ENCODE results near the gene PRDX2.

DNA sequence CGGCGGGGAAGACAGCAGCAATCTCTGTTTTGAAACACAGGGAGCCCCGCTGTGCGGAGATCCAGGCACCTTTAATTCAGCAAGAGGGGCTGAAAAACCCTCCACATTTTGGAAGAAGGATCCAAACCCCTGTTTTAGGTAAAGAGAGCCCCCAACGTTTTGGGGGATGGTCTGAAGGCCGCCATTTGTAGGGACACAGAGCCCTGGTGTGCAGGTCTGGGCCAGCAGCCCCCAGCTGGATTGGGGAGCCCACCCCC lies 22.8 kb downstream of the PRDX2 start:
- no peak for TF ChIP-seq TAF1 (IDR thresholded peaks at IDR 0.05; ENCODE audit: low read depth)
- TF ChIP-seq, protein P1, sequence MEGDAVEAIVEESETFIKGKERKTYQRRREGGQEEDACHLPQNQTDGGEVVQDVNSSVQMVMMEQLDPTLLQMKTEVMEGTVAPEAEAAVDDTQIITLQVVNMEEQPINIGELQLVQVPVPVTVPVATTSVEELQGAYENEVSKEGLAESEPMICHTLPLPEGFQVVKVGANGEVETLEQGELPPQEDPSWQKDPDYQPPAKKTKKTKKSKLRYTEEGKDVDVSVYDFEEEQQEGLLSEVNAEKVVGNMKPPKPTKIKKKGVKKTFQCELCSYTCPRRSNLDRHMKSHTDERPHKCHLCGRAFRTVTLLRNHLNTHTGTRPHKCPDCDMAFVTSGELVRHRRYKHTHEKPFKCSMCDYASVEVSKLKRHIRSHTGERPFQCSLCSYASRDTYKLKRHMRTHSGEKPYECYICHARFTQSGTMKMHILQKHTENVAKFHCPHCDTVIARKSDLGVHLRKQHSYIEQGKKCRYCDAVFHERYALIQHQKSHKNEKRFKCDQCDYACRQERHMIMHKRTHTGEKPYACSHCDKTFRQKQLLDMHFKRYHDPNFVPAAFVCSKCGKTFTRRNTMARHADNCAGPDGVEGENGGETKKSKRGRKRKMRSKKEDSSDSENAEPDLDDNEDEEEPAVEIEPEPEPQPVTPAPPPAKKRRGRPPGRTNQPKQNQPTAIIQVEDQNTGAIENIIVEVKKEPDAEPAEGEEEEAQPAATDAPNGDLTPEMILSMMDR (IDR thresholded peaks at IDR 0.05; ENCODE audit: poor library complexity, severe bottlenecking) = no peak
- no peak for TF ChIP-seq MXI1 (conservative IDR thresholded peaks at IDR 0.05; ENCODE audit: poor library complexity, severe bottlenecking)
